ENCODE measurements around the gene ARHGEF37.

ARHGEF37 gene

GRCh38 chr5:149537374-149537975, 43.8 kb upstream of the ARHGEF37 start:
- Histone ChIP-seq H3K4me1 (ENCODE audit: control insufficient read depth, low read length) (peaks cover 46% of the 10 kb centered on the region), H3K27me3 (ENCODE audit: control insufficient read depth, low read length) (no peaks in the 10 kb centered on the region), H3K4me3 (ENCODE audit: low read length) (no peak overlapping the region), H3K27ac (ENCODE audit: low read depth, low read length) (no peak overlapping the region), H3K36me3 (ENCODE audit: control insufficient read depth, low read length) (peaks cover 80% of the 10 kb centered on the region), H4K20me1 (ENCODE audit: control insufficient read depth, insufficient read depth, low read depth, low read length) (peaks cover 17% of the 10 kb centered on the region), H3K9me3 (ENCODE audit: control insufficient read depth, insufficient read depth, low read length) (no peaks in the 10 kb centered on the region), H3F3A (ENCODE audit: control insufficient read depth, insufficient read depth) (peaks cover 8% of the 10 kb centered on the region), H3K4me2 (ENCODE audit: low read length) (no peak overlapping the region), H3K9me2 (replicated peaks; ENCODE audit: control insufficient read depth, low read length) (no peaks in the 10 kb centered on the region), H3K79me2 (ENCODE audit: control insufficient read depth, low read length) (peaks cover 99% of the 10 kb centered on the region)
- TF ChIP-seq EZH2phosphoT487 (IDR thresholded peaks at IDR 0.05; ENCODE audit: borderline replicate concordance, low read length), result no peak
- no peak for TF ChIP-seq CTCF (IDR thresholded peaks at IDR 0.05; ENCODE audit: low read depth, low read length, poor library complexity, severe bottlenecking)

GRCh38 chr5:149540089-149540488, 41.2 kb upstream of the ARHGEF37 start:
- H3K79me2 ChIP-seq (ENCODE audit: control insufficient read depth, low read length), result peaks cover 98% of the 10 kb centered on the region
- no peak overlapping the region; the same call in 1 of the 2 replicates for H3K4me2 ChIP-seq (ENCODE audit: low read length)

GRCh38 chr5:149541893-149542292, 39.4 kb upstream of the ARHGEF37 start:
- Histone ChIP-seq H4K20me1 (ENCODE audit: control insufficient read depth, insufficient read depth, low read depth, low read length) (peaks cover 10% of the 10 kb centered on the region), H3K27ac (ENCODE audit: low read depth, low read length) (no peak overlapping the region), H3K4me3 (ENCODE audit: low read length) (no peak overlapping the region), H3K4me1 (ENCODE audit: control insufficient read depth, low read length) (peaks cover 44% of the 10 kb centered on the region), H3F3A (ENCODE audit: control insufficient read depth, insufficient read depth) (peaks cover 5% of the 10 kb centered on the region), H3K9me3 (ENCODE audit: control insufficient read depth, insufficient read depth, low read length) (no peaks in the 10 kb centered on the region), H3K36me3 (ENCODE audit: control insufficient read depth, low read length) (peaks cover 80% of the 10 kb centered on the region), H3K4me2 (ENCODE audit: low read length) (no peak overlapping the region), H3K9me2 (replicated peaks; ENCODE audit: control insufficient read depth, low read length) (no peaks in the 10 kb centered on the region), H3K27me3 (ENCODE audit: control insufficient read depth, low read length) (no peaks in the 10 kb centered on the region), H3K79me2 (ENCODE audit: control insufficient read depth, low read length) (peaks cover 98% of the 10 kb centered on the region)
- TF ChIP-seq EZH2phosphoT487 (IDR thresholded peaks at IDR 0.05; ENCODE audit: borderline replicate concordance, low read length), result no peak
- TF ChIP-seq CTCF (IDR thresholded peaks at IDR 0.05; ENCODE audit: low read depth, low read length, poor library complexity, severe bottlenecking), result no peak

More at GRCh38 chr5:149540089-149540488, 41.2 kb upstream of the ARHGEF37 start:
- Histone ChIP-seq H3K36me3 (ENCODE audit: control insufficient read depth, low read length) (peaks cover 79% of the 10 kb centered on the region), H3K9me3 (ENCODE audit: control insufficient read depth, insufficient read depth, low read length) (no peaks in the 10 kb centered on the region), H3K27me3 (ENCODE audit: control insufficient read depth, low read length) (no peaks in the 10 kb centered on the region), H3K27ac (ENCODE audit: low read depth, low read length) (no peak overlapping the region), H4K20me1 (ENCODE audit: control insufficient read depth, insufficient read depth, low read depth, low read length) (peaks cover 14% of the 10 kb centered on the region), H3K4me3 (ENCODE audit: low read length) (no peak overlapping the region), H3K9me2 (replicated peaks; ENCODE audit: control insufficient read depth, low read length) (no peaks in the 10 kb centered on the region), H3F3A (ENCODE audit: control insufficient read depth, insufficient read depth) (peaks cover 5% of the 10 kb centered on the region), H3K4me1 (ENCODE audit: control insufficient read depth, low read length) (peaks cover 52% of the 10 kb centered on the region)
- TF ChIP-seq EZH2phosphoT487 (IDR thresholded peaks at IDR 0.05; ENCODE audit: borderline replicate concordance, low read length) (no peak), CTCF (IDR thresholded peaks at IDR 0.05; ENCODE audit: low read depth, low read length, poor library complexity, severe bottlenecking) (no peak)
